ENCODE results near the gene NOP53. TPM values are rescaled to one million over a fixed set of nuclear protein-coding genes. Genes with fewer than 3 reads are reported as not detected.

NOP53 gene
- total and polyA plus RNA-seq, 2 of the 8 experiments (the other 6 are each of a cell fraction or from before 2014, with no cell fraction given), result 107 to 245 TPM

GRCh38 chr19:47762151-47762550 lies 16.8 kb downstream of the NOP53 start:
- Histone ChIP-seq H3K4ac (replicated peaks; ENCODE audit: insufficient read length, low read depth, low read length) (no peak overlapping the region), H3K9me3 (ENCODE audit: insufficient read depth in 2 of 2, low read depth in 1 of 2, low read length in 1 of 2) (no peaks in the 10 kb centered on the region), H2BK12ac (ENCODE audit: low read depth, low read length) (no peak overlapping the region), H3K18ac (ENCODE audit: extremely low read depth, low read length) (no peak overlapping the region), H3K4me2 (ENCODE audit: insufficient read depth in 1 of 2, low read depth in 2 of 2, low read length in 2 of 2) (no peak overlapping the region), H3K36me3 (ENCODE audit: control insufficient read depth in 2 of 4, insufficient read depth in 4 of 4, low read length in 3 of 4) (peaks cover 0 to 23% (median 14%) of the 10 kb centered on the region in 4 experiments; a peak in 6 of 8 replicates), H3K4me3 (ENCODE audit: extremely low read depth in 1 of 4, insufficient read depth in 2 of 4, low read depth in 3 of 4, low read length in 4 of 4) (no peak overlapping the region), H2BK120ac (replicated peaks; ENCODE audit: low read depth, low read length) (no peak overlapping the region), H3K79me1 (ENCODE audit: low read depth, low read length) (no peaks in the 10 kb centered on the region; the same call in 1 of the 2 replicates), H3K9ac (replicated peaks in 1 of 4; ENCODE audit: extremely low read depth in 1 of 4, low read depth in 3 of 4, low read length in 3 of 4) (no peak overlapping the region), H3K56ac (replicated peaks; ENCODE audit: insufficient read length, low read depth, low read length) (no peak overlapping the region), H2AFZ (ENCODE audit: low read length) (no peak overlapping the region), H2BK5ac (ENCODE audit: low read depth, low read length) (no peak overlapping the region), H3K14ac (ENCODE audit: insufficient read length) (no peak overlapping the region), H2BK15ac (ENCODE audit: low read length) (no peak overlapping the region), H4K20me1 (replicated peaks in 1 of 2; ENCODE audit: control insufficient read depth in 1 of 2, insufficient read depth in 2 of 2, low read length in 2 of 2) (peaks cover 2% of the 10 kb centered on the region in 2 experiments), H4K8ac (ENCODE audit: extremely low read depth, insufficient read depth, low read length) (no peak overlapping the region), H3K23me2 (ENCODE audit: low read depth, low read length) (no peaks in the 10 kb centered on the region), H3K27me3 (replicated peaks in 1 of 4; ENCODE audit: control insufficient read depth in 3 of 4, extremely low read depth in 1 of 4, insufficient read depth in 3 of 4, low read length in 3 of 4) (no peaks in the 10 kb centered on the region), H3K27ac (ENCODE audit: low read depth, low read length) (no peak overlapping the region), H3K4me1 (replicated peaks in 1 of 4; ENCODE audit: control insufficient read depth in 3 of 4, insufficient read depth in 4 of 4, low read length in 3 of 4) (peaks cover 0 to 6% (median 3%) of the 10 kb centered on the region in 4 experiments; a peak in 5 of 7 replicates), H4K5ac (ENCODE audit: insufficient read length, low read depth, low read length) (no peak overlapping the region), H4K91ac (replicated peaks; ENCODE audit: insufficient read length, low read length) (no peak overlapping the region), H2AK5ac (ENCODE audit: low read depth, low read length) (no peak overlapping the region), H3K79me2 (ENCODE audit: control insufficient read depth in 1 of 2, insufficient read depth in 2 of 2, low read length in 2 of 2) (no peaks in the 10 kb centered on the region), H2BK20ac (ENCODE audit: low read length) (no peak overlapping the region), H3K23ac (ENCODE audit: insufficient read length) (no peak overlapping the region)
- no peak for TF ChIP-seq RNF2 (IDR thresholded peaks at IDR 0.05; ENCODE audit: borderline replicate concordance, low read depth, low read length, missing control alignments, poor library complexity, severe bottlenecking)
- no peak for TF ChIP-seq BRCA1 (IDR thresholded peaks at IDR 0.05; ENCODE audit: low read depth, low read length)
- TF ChIP-seq JUN (IDR thresholded peaks at IDR 0.05; ENCODE audit: low read depth, low read length), result no peak
- no peak for TF ChIP-seq HDAC6 (IDR thresholded peaks at IDR 0.05; ENCODE audit: low read depth, low read length)
- no peak for TF ChIP-seq SUZ12 (IDR thresholded peaks at IDR 0.05; ENCODE audit: low read length)
- TF ChIP-seq EZH2 (IDR thresholded peaks at IDR 0.05; ENCODE audit: low read depth, low read length, severe bottlenecking), result no peak
- TF ChIP-seq MAFK (IDR thresholded peaks at IDR 0.05; ENCODE audit: low read depth, low read length), result no peak
- TF ChIP-seq SP1 (IDR thresholded peaks at IDR 0.05; ENCODE audit: low read depth, low read length), result no peak
- TF ChIP-seq POLR2AphosphoS5 (IDR thresholded peaks at IDR 0.05; ENCODE audit: low read depth, low read length), result no peak
- TF ChIP-seq SIN3A (conservative IDR thresholded peaks at IDR 0.05 in 1 of 2, IDR thresholded peaks at IDR 0.05 in 1 of 2; ENCODE audit: low read depth in 1 of 2, low read length in 2 of 2), result no peak
- no peak for TF ChIP-seq SP2 (IDR thresholded peaks at IDR 0.05; ENCODE audit: low read length)
- no peak for TF ChIP-seq KDM1A (IDR thresholded peaks at IDR 0.05; ENCODE audit: borderline replicate concordance, low read length)
- no peak for TF ChIP-seq GTF2F1 (IDR thresholded peaks at IDR 0.05; ENCODE audit: borderline replicate concordance, low read depth, low read length)
- TF ChIP-seq TAF1 (IDR thresholded peaks at IDR 0.05; ENCODE audit: low read depth, low read length), result no peak
- DNase-seq (ENCODE audit: low read depth in 1 of 2, low spot score in 2 of 2), result no peak
- ChIA-PET CTCF (ENCODE audit: partially characterized antibody) (interaction anchor here (1.0 kb wide), 1 partner anchor 33 kb away, joined by 4 read pairs; no protein-coding TSS in a partner anchor), POLR2A (ENCODE audit: partially characterized antibody) (interaction anchor here (0.6 to 11.0 kb wide), 4 partner anchors 15 to 94 kb away, joined by 3 to 204 read pairs (median 4); partner anchors contain the start of gene NOP53)
- WGBS, 2 experiments (ENCODE audit: extremely low coverage in 1 of 2, insufficient coverage in 1 of 2, insufficient read length in 1 of 2, insufficient replicate concordance in 2 of 2, low coverage in 1 of 2, low lambda C conversion rate in 2 of 2, missing lambda C conversion rate in 1 of 2), result 96% methylated on average over 2 of the region's 3 CpGs; no CpG with 5 or more reads in 1 of the 2 experiments
- no peak for FAIRE-seq
